Upper lobe of left lung (tissue), 6 donors: Measurements from ENCODE around the gene STYK1. TPM values are rescaled to one million over a fixed set of nuclear protein-coding genes. Genes with fewer than 3 reads are reported as not detected.
"Not testable (repeated sequence)": the region's sequence is repeated elsewhere in the genome, so short reads cannot be mapped to it uniquely, and the experiment has no call there.

Experiments
- ATAC-seq, 2 donors: fragments of 200-7000 bp; cut with Tn5 transposase; one replicate each; pipeline ENCODE4 v1.9.1; 2022; ENCODE audit warnings: mild to moderate bottlenecking in 2 of 2, moderate library complexity in 2 of 2; ENCODE audit not compliant: low FRiP score in 2 of 2
- DNase-seq, 2 donors: peaks; one replicate each; pipeline ENCODE4 v3.0.0-alpha.2; 2019 to 2020
- H3K27ac ChIP-seq, 4 donors: fragments of 200-600 bp; sonication (generic); one replicate each; pipeline ENCODE4 v1.5.1; 2016 to 2019
- H3K27me3 ChIP-seq, 4 donors: fragments of 200-600 bp; sonication (generic); one replicate each; pipeline ENCODE4 v1.5.1; 2017 to 2019
- H3K36me3 ChIP-seq, 4 donors: fragments of 200-600 bp; sonication (generic); one replicate each; pipeline ENCODE4 v1.5.1; 2016 to 2019
- H3K4me1 ChIP-seq, 4 donors: fragments of 200-600 bp; sonication (generic); one replicate each; pipeline ENCODE4 v1.5.1; 2018 to 2019
- H3K4me3 ChIP-seq, 4 donors: fragments of 200-600 bp; sonication (generic); one replicate each; pipeline ENCODE4 v1.5.1; 2017 to 2019; ENCODE audit warnings: mild to moderate bottlenecking in 2 of 4, moderate library complexity in 1 of 4
- H3K9me3 ChIP-seq, 4 donors: fragments of 200-600 bp; sonication (generic); one replicate each; pipeline ENCODE4 v1.5.1; 2018 to 2019
- CTCF ChIP-seq, 6 experiments: fragments of 450-650 bp in 4 of 6; fragments of 200-600 bp in 2 of 6; sonication (generic) in 2 of 6; IDR thresholded peaks; one replicate each; pipeline ENCODE4 v1.5.1; 2016 to 2019; ENCODE audit warnings: antibody characterized with exemption in 6 of 6
- EP300 ChIP-seq, 4 donors: sonication (generic); formaldehyde crosslinking; IDR thresholded peaks; one replicate each; pipeline ENCODE4 v1.5.1; 2017; ENCODE audit warnings: antibody characterized with exemption in 4 of 4, control low read depth in 2 of 4
- POLR2A ChIP-seq, 4 donors: fragments of 450-650 bp; IDR thresholded peaks; one replicate each; pipeline ENCODE4 v1.5.1; 2016 to 2017; ENCODE audit warnings: antibody characterized with exemption in 4 of 4, mild to moderate bottlenecking in 2 of 4
- POLR2AphosphoS5 ChIP-seq, 2 donors: sonication (generic); formaldehyde crosslinking; IDR thresholded peaks; one replicate each; pipeline ENCODE4 v1.5.1; 2017; ENCODE audit warnings: antibody characterized with exemption in 2 of 2
- WGBS, 2 donors: methylation state at CpG; one replicate each; pipeline ENCODE4 v1.1.5; 2017 to 2018; 5-methylcytosine and 5-hydroxymethylcytosine counted together
- total RNA-seq, 6 donors: library from RNA; depleted of rRNA in 4 of 6; stranded (reverse); fragments of >200 nt in 4 of 6; gene quantifications; one replicate each; pipeline versions ENCODE4 v1.1.0 to v1.2.1, GENCODE V29; 2016 to 2021
- donor health status: DM: no; HTN: no; CAD: no; lungs with moderate emphysema.
- donor health status: DM: no; HTN: yes; CAD: no; lungs with severe emphysema.

STYK1 gene
- total RNA-seq, 6 donors from 2014 or later = 0.30 to 21.9 (median 1.1) TPM

GRCh38 chr12:10661338-10661737 is 12.5 kb downstream of the STYK1 start:
- no peak for TF ChIP-seq POLR2A (IDR thresholded peaks at IDR 0.05)
- TF ChIP-seq CTCF (IDR thresholded peaks at IDR 0.05) = no peak
- no peak for TF ChIP-seq EP300 (IDR thresholded peaks at IDR 0.05)
- no peak for TF ChIP-seq POLR2AphosphoS5 (IDR thresholded peaks at IDR 0.05)
- ATAC-seq (no peak), DNase-seq (no peak)
- WGBS, 2 donors = 65 to 67% methylated on average over 3 of the region's 3 CpGs
- Histone ChIP-seq H3K36me3 (no peaks in the 10 kb centered on the region), H3K4me1 (no peaks in the 10 kb centered on the region), H3K4me3 (no peak overlapping the region), H3K9me3 (peaks cover 0 to 3% (median 0%) of the 10 kb centered on the region in 4 donors), H3K27ac (no peak overlapping the region), H3K27me3 (no peaks in the 10 kb centered on the region)

- DNase-seq (no peak), ATAC-seq (no peak)
- Histone ChIP-seq H3K36me3 (no peaks in the 10 kb centered on the region), H3K27me3 (no peaks in the 10 kb centered on the region), H3K4me3 (no peak overlapping the region), H3K4me1 (no peaks in the 10 kb centered on the region), H3K27ac (no peak overlapping the region), H3K9me3 (peaks cover 0 to 3% (median 0%) of the 10 kb centered on the region in 4 donors)
- TF ChIP-seq CTCF (IDR thresholded peaks at IDR 0.05) = no peak
Observed at GRCh38 chr12:10654003-10654402, 19.8 kb downstream of the STYK1 start.

- WGBS, 2 donors = 50 to 66% methylated on average over 3 of the region's 3 CpGs
- Histone ChIP-seq H3K27ac (no peak overlapping the region), H3K4me3 (no peak overlapping the region), H3K27me3 (no peaks in the 10 kb centered on the region), H3K36me3 (no peaks in the 10 kb centered on the region), H3K4me1 (no peaks in the 10 kb centered on the region), H3K9me3 (peaks cover 0 to 3% (median 1%) of the 10 kb centered on the region in 4 donors)
- no peak for DNase-seq
- no peak for ATAC-seq
- TF ChIP-seq EP300 (IDR thresholded peaks at IDR 0.05) = no peak
- TF ChIP-seq POLR2A (IDR thresholded peaks at IDR 0.05) = no peak
- no peak for TF ChIP-seq POLR2AphosphoS5 (IDR thresholded peaks at IDR 0.05)
- no peak for TF ChIP-seq CTCF (IDR thresholded peaks at IDR 0.05)
Observed at GRCh38 chr12:10652192-10652591, 21.7 kb downstream of the STYK1 start.

GRCh38 chr12:10646576-10646975 is 27.3 kb downstream of the STYK1 start:
- peaks cover 4 to 20% (median 17%) of the 10 kb centered on the region in 4 donors for H3K9me3 ChIP-seq
- not testable (repeated sequence) for H3K4me3 ChIP-seq, H3K4me1 ChIP-seq, H3K27me3 ChIP-seq, DNase-seq, H3K27ac ChIP-seq, ATAC-seq, H3K36me3 ChIP-seq

GRCh38 chr12:10645910-10646309 is 27.9 kb downstream of the STYK1 start:
- no peak for TF ChIP-seq EP300 (IDR thresholded peaks at IDR 0.05)
- no peak for TF ChIP-seq POLR2AphosphoS5 (IDR thresholded peaks at IDR 0.05)
- TF ChIP-seq CTCF (IDR thresholded peaks at IDR 0.05) = no peak
- TF ChIP-seq POLR2A (IDR thresholded peaks at IDR 0.05) = no peak
- Histone ChIP-seq H3K9me3 (peaks cover 4 to 20% (median 17%) of the 10 kb centered on the region in 4 donors), H3K27ac (no peak overlapping the region), H3K27me3 (no peaks in the 10 kb centered on the region), H3K36me3 (no peaks in the 10 kb centered on the region), H3K4me3 (no peak overlapping the region), H3K4me1 (no peaks in the 10 kb centered on the region)
- 42 to 52% methylated on average over 4 of the region's 4 CpGs for WGBS, 2 donors
- no peak for DNase-seq
- ATAC-seq = no peak
